ENCODE data around the gene REEP5.
A peak's percentile ranks its signal among the peaks of the same experiment; 100 is the strongest.
"Not testable (repeated sequence)": the region's sequence is repeated elsewhere in the genome, so short reads cannot be mapped to it uniquely, and the experiment has no call there.

Gene REEP5

GRCh38 chr5:112921833-112922817 is at the start of gene REEP5:
TSS of gene REEP5 (minus strand) at chr5:112922227. CDS start at chr5:112922190, 37 bp downstream.
- Histone ChIP-seq H3K9me3 (no peaks in the 10 kb centered on the region), H3K4me3 (peak within 1 kb of the TSS; percentile 75 to 93), H3K4me1 (peaks cover 0 to 52% (median 42%) of the 10 kb centered on the region in 4 donors), H3K27me3 (no peaks in the 10 kb centered on the region), H3K27ac (peak within 1 kb of the TSS; percentile 92 to 98), H3K36me3 (peaks cover 4 to 16% (median 6%) of the 10 kb centered on the region in 3 donors)
- intact Hi-C loops (cut with DNase I; ENCODE audit: low total_unique reads): loop anchor here (5.0 kb wide), 2 partner anchors 55 to 60 kb away; partner anchors contain the start of genes DCP2 and SRP19
- TF ChIP-seq CTCF (IDR thresholded peaks at IDR 0.05): peak; percentile 68 to 83
- DNase-seq: peak; percentile 79 to 89

GRCh38 chr5:112971276-112971675 is 49.2 kb upstream of the REEP5 start:
- no peak for TF ChIP-seq CTCF (IDR thresholded peaks at IDR 0.05)
- peaks cover 0 to 6% (median 4%) of the 10 kb centered on the region in 4 donors for H3K4me1 ChIP-seq
- H3K36me3 ChIP-seq: no peaks in the 10 kb centered on the region
- H3K4me3 ChIP-seq: no peak overlapping the region
- no peaks in the 10 kb centered on the region for H3K9me3 ChIP-seq
- no peak overlapping the region for H3K27ac ChIP-seq
- no peaks in the 10 kb centered on the region for H3K27me3 ChIP-seq
- intact Hi-C loops (cut with DNase I; ENCODE audit: low total_unique reads): no loop called here
- no peak for DNase-seq

- intact Hi-C loops (cut with DNase I; ENCODE audit: low total_unique reads): no loop called here
- H3K27ac ChIP-seq: no peak overlapping the region
- no peaks in the 10 kb centered on the region for H3K27me3 ChIP-seq
These were observed 46.5 kb upstream of the REEP5 start for GRCh38 chr5:112968411-112969106.

GRCh38 chr5:112967520-112968083 is 45.6 kb upstream of the REEP5 start:
- DNase-seq: no peak
- Histone ChIP-seq H3K27me3 (no peaks in the 10 kb centered on the region), H3K4me3 (no peak overlapping the region), H3K36me3 (no peaks in the 10 kb centered on the region), H3K27ac (no peak overlapping the region), H3K4me1 (peaks cover 0 to 13% (median 8%) of the 10 kb centered on the region in 4 donors), H3K9me3 (no peaks in the 10 kb centered on the region)
- no peak for TF ChIP-seq CTCF (IDR thresholded peaks at IDR 0.05)
- intact Hi-C loops (cut with DNase I; ENCODE audit: low total_unique reads): no loop called here

More at GRCh38 chr5:112968411-112969106, 46.5 kb upstream of the REEP5 start:
- H3K36me3 ChIP-seq: no peaks in the 10 kb centered on the region
- DNase-seq: no peak
- H3K9me3 ChIP-seq: no peaks in the 10 kb centered on the region
- peaks cover 0 to 8% (median 3%) of the 10 kb centered on the region in 4 donors for H3K4me1 ChIP-seq
- no peak for TF ChIP-seq CTCF (IDR thresholded peaks at IDR 0.05)
- H3K4me3 ChIP-seq: no peak overlapping the region

- no peaks in the 10 kb centered on the region for H3K9me3 ChIP-seq
- no peak for DNase-seq
- intact Hi-C loops (cut with DNase I; ENCODE audit: low total_unique reads): no loop called here
- no peak overlapping the region for H3K27ac ChIP-seq
- H3K27me3 ChIP-seq: no peaks in the 10 kb centered on the region
- no peak overlapping the region for H3K4me3 ChIP-seq
- no peaks in the 10 kb centered on the region for H3K36me3 ChIP-seq
- peaks cover 0 to 13% (median 8%) of the 10 kb centered on the region in 4 donors for H3K4me1 ChIP-seq
- TF ChIP-seq CTCF (IDR thresholded peaks at IDR 0.05): no peak
These were observed 43.8 kb upstream of the REEP5 start for GRCh38 chr5:112965733-112966306.

GRCh38 chr5:112963374-112963733 is 41.3 kb upstream of the REEP5 start:
- not testable (repeated sequence) for H3K4me3 ChIP-seq, H3K36me3 ChIP-seq, H3K9me3 ChIP-seq, DNase-seq, H3K27me3 ChIP-seq
- Histone ChIP-seq H3K4me1 (peaks cover 0 to 31% (median 23%) of the 10 kb centered on the region in 4 donors), H3K27ac (peak overlapping the region; percentile 69 to 76)
- intact Hi-C loops (cut with DNase I; ENCODE audit: low total_unique reads): loop anchor here (5.0 kb wide), 1 partner anchor 101 kb away; the partner anchor contains the start of gene SRP19
